ENCODE data around the gene ALPI. TPM values are rescaled to one million over a fixed set of nuclear protein-coding genes. Genes with fewer than 3 reads are reported as not detected.
"Not testable (repeated sequence)": the region's sequence is repeated elsewhere in the genome, so short reads cannot be mapped to it uniquely, and the experiment has no call there.

ALPI gene
- total RNA-seq, 2 experiments from 2014 or later = not detected

DNA sequence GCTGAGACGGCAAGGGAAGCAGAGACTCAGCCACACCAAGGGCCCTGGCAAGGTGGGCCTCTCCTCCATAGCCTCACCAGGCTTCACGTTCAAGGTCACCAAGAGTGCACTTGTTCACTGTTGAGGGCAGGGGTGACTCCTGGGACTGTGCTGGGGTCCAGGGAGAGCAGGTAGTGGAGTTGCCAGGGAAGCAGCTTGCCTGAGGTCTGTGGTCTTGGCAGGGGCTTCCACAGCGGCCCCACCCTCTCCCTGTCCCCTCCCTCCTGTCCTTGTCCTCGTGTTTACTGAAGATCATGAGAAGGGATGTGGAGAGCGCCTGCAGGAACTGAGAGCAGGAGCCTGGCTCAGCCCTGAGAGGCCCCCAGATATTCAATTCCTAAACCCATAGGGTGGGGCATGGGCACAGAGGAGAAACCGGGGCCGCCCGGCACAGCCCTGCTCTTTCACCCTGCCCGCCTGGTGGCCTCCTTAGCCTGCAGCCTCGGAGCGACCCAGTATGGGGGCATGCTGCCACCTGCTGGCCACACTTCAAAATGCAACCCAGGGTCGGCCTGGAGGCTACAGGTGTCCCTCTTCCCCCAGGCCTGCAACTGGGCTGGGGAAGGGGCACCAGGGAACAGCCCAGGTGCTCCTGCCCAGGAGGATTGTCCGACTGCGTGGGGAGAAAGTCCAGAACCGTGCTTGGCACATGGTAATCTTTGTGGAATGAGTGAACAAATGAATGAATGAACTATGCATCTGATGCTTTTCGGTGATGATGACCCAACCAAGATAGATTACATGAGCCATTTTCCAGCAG, 15.5 kb upstream of the ALPI start:
- H3K36me3 Mint-ChIP-seq (ENCODE audit: low read depth); H3K27ac ChIP-seq (ENCODE audit: low read depth in 1 of 2, low read length in 2 of 2); H3K27me3 Mint-ChIP-seq; H3K4me3 ChIP-seq (ENCODE audit: low read length); POLR2A ChIA-PET; H3K4me1 Mint-ChIP-seq (ENCODE audit: low read depth); H3K27me3 ChIP-seq (ENCODE audit: control insufficient read depth in 1 of 2, insufficient read depth in 2 of 2, low read length in 2 of 2); H3K9me3 ChIP-seq (ENCODE audit: control insufficient read depth in 1 of 2, insufficient read depth in 1 of 2, low read length in 2 of 2); H3K4me3 Mint-ChIP-seq; H3K9me3 Mint-ChIP-seq; H3K36me3 ChIP-seq (ENCODE audit: insufficient read depth, low read length); H3K27ac Mint-ChIP-seq: not testable (repeated sequence)
- intact Hi-C loops (cut with DNase I, micrococcal nuclease) = loop anchor here (1.0 to 10.0 kb wide), 5 partner anchors 106 to 534 kb away; partner anchors contain the start of gene NPPC (in 1 of the 2)
- ATAC-seq (ENCODE audit: poor library complexity) = peak; percentile 92
- peaks cover 11% of the 10 kb centered on the region for H3K4me1 ChIP-seq (ENCODE audit: insufficient read depth, low read length)
- TF ChIP-seq, protein P1, sequence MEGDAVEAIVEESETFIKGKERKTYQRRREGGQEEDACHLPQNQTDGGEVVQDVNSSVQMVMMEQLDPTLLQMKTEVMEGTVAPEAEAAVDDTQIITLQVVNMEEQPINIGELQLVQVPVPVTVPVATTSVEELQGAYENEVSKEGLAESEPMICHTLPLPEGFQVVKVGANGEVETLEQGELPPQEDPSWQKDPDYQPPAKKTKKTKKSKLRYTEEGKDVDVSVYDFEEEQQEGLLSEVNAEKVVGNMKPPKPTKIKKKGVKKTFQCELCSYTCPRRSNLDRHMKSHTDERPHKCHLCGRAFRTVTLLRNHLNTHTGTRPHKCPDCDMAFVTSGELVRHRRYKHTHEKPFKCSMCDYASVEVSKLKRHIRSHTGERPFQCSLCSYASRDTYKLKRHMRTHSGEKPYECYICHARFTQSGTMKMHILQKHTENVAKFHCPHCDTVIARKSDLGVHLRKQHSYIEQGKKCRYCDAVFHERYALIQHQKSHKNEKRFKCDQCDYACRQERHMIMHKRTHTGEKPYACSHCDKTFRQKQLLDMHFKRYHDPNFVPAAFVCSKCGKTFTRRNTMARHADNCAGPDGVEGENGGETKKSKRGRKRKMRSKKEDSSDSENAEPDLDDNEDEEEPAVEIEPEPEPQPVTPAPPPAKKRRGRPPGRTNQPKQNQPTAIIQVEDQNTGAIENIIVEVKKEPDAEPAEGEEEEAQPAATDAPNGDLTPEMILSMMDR (IDR thresholded peaks at IDR 0.05) = peak; percentile 78
- CTCF ChIA-PET = interaction anchor here (1.3 to 1.8 kb wide), 2 partner anchors 11 to 534 kb away, joined by 4 to 7 read pairs; no protein-coding TSS in a partner anchor
- peak; percentile 73 to 91 (median 84) for DNase-seq

DNA sequence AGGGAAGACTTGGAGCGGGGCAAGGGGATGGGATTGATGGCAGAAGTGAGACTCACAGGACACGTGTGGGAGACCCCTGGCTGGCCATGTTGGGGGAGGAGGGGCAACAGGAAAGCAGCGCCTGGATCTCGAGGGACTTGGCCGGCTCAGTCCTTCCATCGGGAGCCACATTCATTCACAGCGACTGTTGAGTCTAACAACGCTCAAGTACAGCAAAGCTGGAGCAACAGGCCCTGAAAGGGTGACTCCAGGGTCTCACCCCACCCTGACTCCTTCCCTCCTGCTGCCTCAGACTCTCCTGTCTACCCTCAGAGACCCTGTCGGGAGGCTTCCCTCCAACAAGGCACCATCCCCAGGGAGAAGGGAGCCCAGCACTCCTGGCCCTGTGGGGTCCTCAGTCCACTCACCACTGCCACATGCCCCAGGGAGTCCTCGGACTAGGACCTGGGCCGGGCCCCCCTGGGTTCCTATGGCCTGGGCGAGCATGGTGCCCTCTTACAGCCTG, 14.8 kb upstream of the ALPI start:
- intact Hi-C loops (cut with DNase I, micrococcal nuclease) = loop anchor here (5.0 to 10.0 kb wide), 3 partner anchors 106 to 514 kb away; partner anchors contain the start of gene NPPC (in 1 of the 2)
- no peak overlapping the region for H3K4me3 Mint-ChIP-seq
- ATAC-seq (ENCODE audit: poor library complexity) (no peak), DNase-seq (no peak)
- peaks cover 11% of the 10 kb centered on the region for H3K4me1 ChIP-seq (ENCODE audit: insufficient read depth, low read length)
- peaks cover 0 to 2% of the 10 kb centered on the region in 2 experiments for H3K27me3 ChIP-seq (ENCODE audit: control insufficient read depth in 1 of 2, insufficient read depth in 2 of 2, low read length in 2 of 2)
- no peaks in the 10 kb centered on the region for H3K36me3 Mint-ChIP-seq (ENCODE audit: low read depth)
- ChIA-PET CTCF (no interaction called here), POLR2A (no interaction called here)
- peaks cover 3% of the 10 kb centered on the region for H3K27me3 Mint-ChIP-seq
- no peak overlapping the region for H3K27ac ChIP-seq (ENCODE audit: low read depth in 1 of 2, low read length in 2 of 2)
- H3K36me3 ChIP-seq (ENCODE audit: insufficient read depth, low read length) = no peaks in the 10 kb centered on the region
- H3K4me3 ChIP-seq (ENCODE audit: low read length) = no peak overlapping the region
- TF ChIP-seq, protein P1 (IDR thresholded peaks at IDR 0.05) = no peak
- H3K9me3 ChIP-seq (ENCODE audit: control insufficient read depth in 1 of 2, insufficient read depth in 1 of 2, low read length in 2 of 2) = no peaks in the 10 kb centered on the region
- no peak overlapping the region for H3K27ac Mint-ChIP-seq
- no peaks in the 10 kb centered on the region for H3K9me3 Mint-ChIP-seq
- H3K4me1 Mint-ChIP-seq (ENCODE audit: low read depth) = no peaks in the 10 kb centered on the region

DNA sequence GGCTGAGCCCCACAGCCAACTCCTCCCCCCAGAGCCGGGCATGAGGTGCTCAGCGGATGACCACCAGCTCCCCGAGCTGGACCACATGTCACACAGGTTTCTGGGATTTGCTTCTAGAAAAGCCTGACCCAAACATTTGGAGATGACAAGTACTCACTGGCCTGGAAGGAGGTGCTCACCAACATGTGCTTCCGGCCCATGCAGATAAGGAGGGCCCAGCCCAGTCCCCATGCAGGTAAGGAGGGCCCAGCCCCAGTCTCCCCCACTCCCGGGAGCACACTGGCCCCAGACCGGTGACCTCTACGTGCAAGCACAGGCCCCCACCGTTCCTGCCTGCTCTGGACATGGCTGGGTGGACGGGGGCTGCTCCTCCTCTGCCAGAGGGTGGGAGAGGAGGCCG, 14.0 kb upstream of the ALPI start:
- H3K4me3 Mint-ChIP-seq; H3K36me3 ChIP-seq (ENCODE audit: insufficient read depth, low read length); POLR2A ChIA-PET; H3K27me3 Mint-ChIP-seq; ATAC-seq (ENCODE audit: poor library complexity); H3K36me3 Mint-ChIP-seq (ENCODE audit: low read depth); H3K27ac Mint-ChIP-seq; H3K27ac ChIP-seq (ENCODE audit: low read depth in 1 of 2, low read length in 2 of 2); DNase-seq; H3K4me3 ChIP-seq (ENCODE audit: low read length); CTCF ChIA-PET; H3K27me3 ChIP-seq (ENCODE audit: control insufficient read depth in 1 of 2, insufficient read depth in 2 of 2, low read length in 2 of 2); H3K9me3 ChIP-seq (ENCODE audit: control insufficient read depth in 1 of 2, insufficient read depth in 1 of 2, low read length in 2 of 2); H3K9me3 Mint-ChIP-seq; H3K4me1 Mint-ChIP-seq (ENCODE audit: low read depth): not testable (repeated sequence)
- H3K4me1 ChIP-seq (ENCODE audit: insufficient read depth, low read length) = peaks cover 11% of the 10 kb centered on the region
- intact Hi-C loops (cut with DNase I, micrococcal nuclease) = loop anchor here (5.0 to 10.0 kb wide), 3 partner anchors 107 to 515 kb away; partner anchors contain the start of gene NPPC (in 1 of the 2)

DNA sequence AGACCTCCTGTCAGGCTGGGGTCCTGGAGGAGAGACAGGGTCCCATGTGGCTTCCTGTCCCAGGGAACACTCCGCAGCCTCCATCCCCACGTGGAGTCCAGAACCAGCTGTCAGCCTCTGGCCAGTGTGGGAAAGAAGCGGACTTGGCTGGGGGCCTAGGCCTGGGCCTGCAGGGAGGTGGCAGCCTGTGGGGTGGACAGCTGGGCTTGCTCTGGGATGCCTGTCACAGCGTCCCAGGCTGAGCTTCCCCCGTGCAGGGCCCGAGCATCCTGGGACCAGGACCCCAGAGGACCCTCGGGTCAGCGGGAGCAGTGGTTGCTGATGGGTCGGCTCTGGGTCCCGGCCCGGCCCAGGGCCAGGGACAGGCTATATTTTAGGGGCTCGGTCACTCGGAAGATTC, 13.5 kb upstream of the ALPI start:
- peaks cover 11% of the 10 kb centered on the region for H3K4me1 ChIP-seq (ENCODE audit: insufficient read depth, low read length)
- CTCF ChIA-PET; H3K4me1 Mint-ChIP-seq (ENCODE audit: low read depth); H3K27me3 ChIP-seq (ENCODE audit: control insufficient read depth in 1 of 2, insufficient read depth in 2 of 2, low read length in 2 of 2); DNase-seq; H3K36me3 Mint-ChIP-seq (ENCODE audit: low read depth); H3K27ac Mint-ChIP-seq; H3K9me3 Mint-ChIP-seq; H3K9me3 ChIP-seq (ENCODE audit: control insufficient read depth in 1 of 2, insufficient read depth in 1 of 2, low read length in 2 of 2); H3K4me3 Mint-ChIP-seq; POLR2A ChIA-PET; H3K27ac ChIP-seq (ENCODE audit: low read depth in 1 of 2, low read length in 2 of 2); H3K4me3 ChIP-seq (ENCODE audit: low read length); ATAC-seq (ENCODE audit: poor library complexity); H3K36me3 ChIP-seq (ENCODE audit: insufficient read depth, low read length); H3K27me3 Mint-ChIP-seq: not testable (repeated sequence)
- intact Hi-C loops (cut with DNase I, micrococcal nuclease) = loop anchor here (5.0 to 10.0 kb wide), 3 partner anchors 108 to 515 kb away; partner anchors contain the start of gene NPPC (in 1 of the 2)

DNA sequence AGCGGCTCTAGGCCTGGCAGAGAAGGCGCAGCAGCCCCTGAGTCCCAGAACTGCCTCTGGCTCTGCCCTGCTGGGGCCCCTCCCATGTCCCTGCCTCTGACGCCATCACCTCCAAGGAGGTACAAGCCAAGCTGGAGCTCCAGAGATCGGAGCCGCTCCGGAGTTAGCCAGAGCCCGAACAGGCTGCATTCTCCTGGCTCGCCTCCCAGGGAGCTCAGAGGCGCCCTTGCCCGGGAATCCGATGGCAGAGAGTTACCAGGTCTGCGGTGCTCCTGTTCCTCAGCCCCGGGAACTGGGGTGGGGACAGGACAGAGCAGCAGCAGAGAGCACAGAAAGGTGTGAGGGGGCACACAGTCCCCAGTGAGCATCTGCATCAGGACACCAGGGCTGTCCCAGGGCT, 12.9 kb upstream of the ALPI start:
- intact Hi-C loops (cut with DNase I, micrococcal nuclease) = loop anchor here (5.0 to 10.0 kb wide), 3 partner anchors 108 to 516 kb away; partner anchors contain the start of gene NPPC (in 1 of the 2)
- ATAC-seq (ENCODE audit: poor library complexity); POLR2A ChIA-PET; H3K36me3 Mint-ChIP-seq (ENCODE audit: low read depth); H3K4me3 ChIP-seq (ENCODE audit: low read length); H3K27ac Mint-ChIP-seq; H3K9me3 ChIP-seq (ENCODE audit: control insufficient read depth in 1 of 2, insufficient read depth in 1 of 2, low read length in 2 of 2); H3K27ac ChIP-seq (ENCODE audit: low read depth in 1 of 2, low read length in 2 of 2); H3K9me3 Mint-ChIP-seq; H3K27me3 ChIP-seq (ENCODE audit: control insufficient read depth in 1 of 2, insufficient read depth in 2 of 2, low read length in 2 of 2); CTCF ChIA-PET; H3K36me3 ChIP-seq (ENCODE audit: insufficient read depth, low read length); H3K4me1 Mint-ChIP-seq (ENCODE audit: low read depth); DNase-seq; H3K4me3 Mint-ChIP-seq; H3K27me3 Mint-ChIP-seq: not testable (repeated sequence)
- H3K4me1 ChIP-seq (ENCODE audit: insufficient read depth, low read length) = peaks cover 11% of the 10 kb centered on the region

Data from CD4-positive, alpha-beta T cell (primary cell).